Left cardiac atrium (tissue), 4 donors: ENCODE data around the gene SKAP2. TPM values are rescaled to one million over a fixed set of nuclear protein-coding genes. Genes with fewer than 3 reads are reported as not detected.
A peak's percentile ranks its signal among the peaks of the same experiment; 100 is the strongest.

ENCODE experiments used
- ATAC-seq, 2 donors: fragments of 200-7000 bp; cut with Tn5 transposase; one replicate each; pipeline ENCODE4 v1.9.1; 2020; ENCODE audit warnings: mild to moderate bottlenecking in 2 of 2, moderate library complexity in 2 of 2
- DNase-seq: peaks from one replicate; pipeline ENCODE4 v3.0.0-alpha.2; 2020
- intact Hi-C, 2 donors: fragments of 100-400 bp; cut with DNase I; formaldehyde crosslinking; loops; one replicate each; pipeline versions ENCODE4 v1.14.1 to v1.15.1; 2022 to 2023
- total RNA-seq, 2 donors: library from RNA; stranded (reverse); fragmentation: NEBNext Ultra II Directional; extraction: Animal tissue kit (Norgen Biotek cat#: 25700); gene quantifications; one replicate each; pipeline ENCODE4 v1.2.1, GENCODE V29; 2021
- donor health status: DM: no; HTN: yes; CAD: no.
- donor health status: DM: no; HTN: yes; CAD: no; lungs with severe emphysema.
- donor health status: DM: yes; HTN: yes; CAD: no.
- donor health status: Dilated cardiomyopathy.

Gene SKAP2
- total RNA-seq, 2 donors from 2014 or later, result 9.2 to 21.4 TPM

GRCh38 chr7:26680587-26680986 is 183.8 kb downstream of the SKAP2 start:
- ATAC-seq (no peak), DNase-seq (no peak)
- intact Hi-C loops, result no loop called here

- ATAC-seq (no peak), DNase-seq (no peak)
- intact Hi-C loops, result no loop called here
These were observed 189.1 kb downstream of the SKAP2 start for GRCh38 chr7:26675143-26675887.

- intact Hi-C loops, result no loop called here
- DNase-seq, result no peak
These were observed 190.5 kb downstream of the SKAP2 start for GRCh38 chr7:26673858-26674257.

DNA sequence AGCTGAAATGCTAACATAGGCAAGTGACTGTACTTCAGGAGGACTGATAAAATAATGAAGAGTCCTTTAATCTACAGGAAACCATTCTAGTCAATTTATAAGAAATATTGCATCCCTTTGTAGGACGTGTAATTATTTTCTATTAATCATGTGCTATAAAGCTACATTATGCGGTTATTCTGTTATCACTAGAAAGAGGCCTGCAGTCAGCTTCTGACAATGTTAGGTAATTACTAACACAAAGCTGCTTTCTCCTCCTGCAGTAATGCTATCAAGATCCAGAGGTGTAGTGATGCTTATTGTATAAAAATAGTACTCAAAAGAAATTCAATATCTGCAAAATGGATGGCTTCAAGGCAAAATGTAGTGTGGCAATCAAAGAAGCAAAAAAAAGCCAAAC is 191.1 kb downstream of the SKAP2 start:
- intact Hi-C loops, result no loop called here
- ATAC-seq (no peak), DNase-seq (no peak)

More at GRCh38 chr7:26673858-26674257, 190.5 kb downstream of the SKAP2 start:
- no peak for ATAC-seq

DNA sequence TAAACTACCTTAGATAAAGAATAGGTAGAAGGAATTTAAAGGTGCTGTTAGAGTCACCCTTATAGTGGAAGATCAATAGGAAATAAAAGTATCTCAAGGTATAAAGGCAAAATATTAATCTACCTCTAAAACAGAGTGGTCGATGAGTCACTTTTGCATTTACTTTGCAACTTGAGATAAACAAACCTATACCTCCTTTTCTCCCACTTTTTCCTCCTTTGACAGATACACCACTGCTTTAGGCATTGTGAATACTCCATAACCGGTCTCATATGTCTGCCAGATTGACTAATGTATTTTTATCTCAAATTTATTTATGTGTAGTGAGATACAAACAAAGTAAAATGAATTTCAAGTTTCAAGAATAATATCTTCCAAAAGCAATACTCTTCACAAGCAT is 193.5 kb downstream of the SKAP2 start:
- intact Hi-C loops, result no loop called here
- no peak for DNase-seq
- no peak for ATAC-seq

- DNase-seq, result no peak
- intact Hi-C loops, result no loop called here
- ATAC-seq, result no peak
These were observed 194.1 kb downstream of the SKAP2 start for GRCh38 chr7:26670290-26670689.

DNA sequence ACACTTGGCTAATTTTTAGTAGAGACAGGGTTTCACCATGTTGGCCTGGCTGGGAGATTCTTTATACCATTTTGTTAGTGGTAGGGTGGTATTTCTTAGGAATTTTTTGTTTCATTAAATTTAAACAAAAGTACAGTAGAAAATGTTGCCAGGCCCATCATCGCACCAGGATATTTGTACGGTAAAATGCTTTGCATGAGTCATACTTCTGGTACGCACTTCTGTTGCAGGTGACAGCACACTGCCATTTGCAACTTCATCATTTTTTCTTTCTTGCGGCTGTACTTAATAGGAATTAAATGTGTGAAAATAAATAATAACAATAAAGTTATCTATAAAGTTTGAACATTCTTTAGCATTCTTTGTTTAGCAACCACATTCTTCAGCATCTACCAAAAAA is 195.6 kb downstream of the SKAP2 start:
- no peak for ATAC-seq
- intact Hi-C loops, result loop anchor here (5.0 kb wide), 2 partner anchors 302 to 777 kb away; no protein-coding TSS in a partner anchor
- DNase-seq, result no peak

- ATAC-seq (peak; percentile 88 to 92), DNase-seq (peak; percentile 51)
- intact Hi-C loops, result loop anchor here (1.0 to 5.0 kb wide), 3 partner anchors 297 to 775 kb away; no protein-coding TSS in a partner anchor
These were observed 196.8 kb downstream of the SKAP2 start for GRCh38 chr7:26667514-26668133.

GRCh38 chr7:26664735-26665416 is 199.5 kb downstream of the SKAP2 start:
- DNase-seq (no peak), ATAC-seq (peak in 1 of 2 donors; percentile 23)
- intact Hi-C loops, result loop anchor here (5.0 kb wide), 2 partner anchors 298 to 773 kb away; no protein-coding TSS in a partner anchor

DNA sequence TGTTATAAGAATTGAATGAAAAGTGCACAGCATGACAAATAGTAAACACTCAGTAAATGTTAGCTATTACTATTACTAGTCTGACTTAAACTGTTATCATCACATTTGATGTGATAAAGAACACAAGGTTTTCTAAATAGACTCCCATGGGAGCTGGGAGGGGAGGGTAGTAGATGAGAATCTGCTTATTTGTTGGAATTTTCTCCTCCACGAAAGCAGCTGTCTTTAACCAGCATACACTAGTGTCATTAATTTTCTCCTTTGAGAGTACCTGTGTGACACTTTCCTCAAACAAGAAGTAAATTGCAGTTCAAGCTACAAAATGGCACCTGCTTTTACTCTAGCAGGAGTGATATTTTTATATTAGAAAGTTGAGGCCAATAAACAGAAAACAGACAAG is 200.1 kb downstream of the SKAP2 start:
- ATAC-seq, result no peak
- intact Hi-C loops, result no loop called here
- no peak for DNase-seq

DNA sequence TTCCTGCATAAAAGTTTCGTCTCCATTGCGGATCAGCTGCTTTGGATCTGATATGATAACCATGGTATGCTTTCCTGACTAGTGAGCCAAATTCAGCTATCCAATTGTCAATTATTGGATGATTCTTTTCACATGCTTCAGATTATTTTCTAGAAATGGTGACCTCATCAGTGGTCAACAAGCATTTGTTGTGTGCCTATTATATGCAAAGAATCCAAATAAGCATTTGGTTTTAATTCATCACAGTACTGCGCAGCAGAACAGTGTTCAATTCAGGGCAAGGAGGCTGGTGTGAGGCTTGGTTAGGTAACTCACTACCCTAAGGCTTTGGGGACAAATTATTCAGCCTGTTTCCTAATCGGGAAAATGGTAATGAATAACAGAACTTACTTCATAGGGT is 200.5 kb downstream of the SKAP2 start:
- ATAC-seq (no peak), DNase-seq (no peak)
- intact Hi-C loops, result no loop called here

GRCh38 chr7:26662646-26663045 is 201.7 kb downstream of the SKAP2 start:
- ATAC-seq, result no peak
- intact Hi-C loops, result no loop called here
- DNase-seq, result no peak

GRCh38 chr7:26659121-26659520 is 205.3 kb downstream of the SKAP2 start:
- ATAC-seq (no peak), DNase-seq (no peak)
- intact Hi-C loops, result no loop called here

GRCh38 chr7:26658389-26659084 is 205.9 kb downstream of the SKAP2 start:
- ATAC-seq (no peak), DNase-seq (no peak)
- intact Hi-C loops, result no loop called here

- intact Hi-C loops, result no loop called here
- ATAC-seq (no peak), DNase-seq (no peak)
These were observed 206.6 kb downstream of the SKAP2 start for GRCh38 chr7:26657686-26658388.

DNA sequence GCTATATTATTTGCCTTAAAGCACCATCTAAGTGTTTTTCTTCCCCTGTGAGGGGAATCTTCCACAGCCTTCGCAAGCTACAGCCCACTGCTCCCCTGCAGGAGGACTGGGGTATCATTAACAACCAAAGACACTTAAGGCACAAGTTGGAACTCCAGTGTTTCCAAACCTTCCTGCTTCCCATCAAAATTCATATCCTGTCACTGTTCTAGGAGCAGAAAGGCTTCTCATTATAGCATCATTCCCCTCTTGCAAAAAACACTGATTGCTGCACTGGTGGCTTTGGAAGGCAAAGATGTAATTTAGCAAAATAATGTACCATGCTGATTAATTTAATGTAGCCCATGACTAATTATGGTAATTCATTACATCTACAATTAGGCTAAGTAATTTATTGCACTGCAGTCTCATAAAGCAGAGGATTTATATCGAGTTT is 207.2 kb downstream of the SKAP2 start:
- DNase-seq, result no peak
- no peak for ATAC-seq
- intact Hi-C loops, result no loop called here

DNA sequence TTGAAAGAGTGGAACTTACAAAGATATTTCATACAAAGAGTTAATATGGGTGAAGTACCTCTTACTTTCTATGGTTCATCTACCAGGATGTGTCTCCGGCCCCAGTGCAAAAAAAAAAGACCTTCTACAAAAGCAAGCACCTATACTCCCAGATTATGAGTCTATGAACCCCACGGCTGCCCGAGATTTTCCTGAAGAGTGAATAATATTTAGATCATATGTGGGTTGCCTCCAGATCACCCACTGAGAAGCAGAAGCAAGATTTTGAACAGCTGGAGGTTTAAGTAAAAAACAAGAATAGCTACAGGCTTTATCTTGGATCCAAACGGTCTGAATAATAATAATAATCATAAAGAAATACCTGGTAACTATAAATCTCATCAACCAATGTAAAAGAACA is 207.7 kb downstream of the SKAP2 start:
- intact Hi-C loops, result no loop called here
- DNase-seq, result no peak
- no peak for ATAC-seq

DNA sequence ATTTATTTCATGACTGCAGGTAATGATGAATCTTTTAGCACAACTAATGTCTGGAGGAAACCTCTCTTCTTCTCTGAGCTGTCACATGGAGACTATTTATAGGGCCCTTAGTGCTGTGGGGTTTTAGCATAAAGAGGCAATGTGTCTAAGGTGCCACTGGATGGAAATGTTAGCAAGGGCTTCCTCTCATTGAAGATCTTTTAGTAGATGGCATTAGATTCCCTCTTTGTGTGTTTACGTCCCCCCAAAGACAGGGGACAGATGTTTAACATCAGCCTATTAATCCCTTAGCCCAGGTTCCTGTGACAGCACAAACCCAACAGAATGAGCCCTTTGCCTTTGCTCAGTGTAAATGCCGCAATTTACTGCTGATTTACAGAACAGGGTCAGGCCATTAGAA is 208.6 kb downstream of the SKAP2 start:
- intact Hi-C loops, result no loop called here
- no peak for ATAC-seq
- no peak for DNase-seq
